Erythroblast (primary cell): Measurements from ENCODE around the gene ZG16B.

Experiments used
- DNase-seq, 2 experiments: peaks; one replicate each; lab custom pipeline; 2025; lab: John Stamatoyannopoulos, UW
- GATA1 ChIP-seq: IDR thresholded peaks from 2 replicates; pipeline ENCODE4 v1.6.1; 2011; ENCODE audit warnings: low read depth, mild to moderate bottlenecking, control low read depth, low read length, moderate library complexity
- POLR2A ChIP-seq: IDR thresholded peaks from 2 replicates; pipeline ENCODE4 v1.6.1; 2011; ENCODE audit warnings: mild to moderate bottlenecking, low read length

ZG16B gene, protein sequence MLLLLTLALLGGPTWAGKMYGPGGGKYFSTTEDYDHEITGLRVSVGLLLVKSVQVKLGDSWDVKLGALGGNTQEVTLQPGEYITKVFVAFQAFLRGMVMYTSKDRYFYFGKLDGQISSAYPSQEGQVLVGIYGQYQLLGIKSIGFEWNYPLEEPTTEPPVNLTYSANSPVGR

DNA sequence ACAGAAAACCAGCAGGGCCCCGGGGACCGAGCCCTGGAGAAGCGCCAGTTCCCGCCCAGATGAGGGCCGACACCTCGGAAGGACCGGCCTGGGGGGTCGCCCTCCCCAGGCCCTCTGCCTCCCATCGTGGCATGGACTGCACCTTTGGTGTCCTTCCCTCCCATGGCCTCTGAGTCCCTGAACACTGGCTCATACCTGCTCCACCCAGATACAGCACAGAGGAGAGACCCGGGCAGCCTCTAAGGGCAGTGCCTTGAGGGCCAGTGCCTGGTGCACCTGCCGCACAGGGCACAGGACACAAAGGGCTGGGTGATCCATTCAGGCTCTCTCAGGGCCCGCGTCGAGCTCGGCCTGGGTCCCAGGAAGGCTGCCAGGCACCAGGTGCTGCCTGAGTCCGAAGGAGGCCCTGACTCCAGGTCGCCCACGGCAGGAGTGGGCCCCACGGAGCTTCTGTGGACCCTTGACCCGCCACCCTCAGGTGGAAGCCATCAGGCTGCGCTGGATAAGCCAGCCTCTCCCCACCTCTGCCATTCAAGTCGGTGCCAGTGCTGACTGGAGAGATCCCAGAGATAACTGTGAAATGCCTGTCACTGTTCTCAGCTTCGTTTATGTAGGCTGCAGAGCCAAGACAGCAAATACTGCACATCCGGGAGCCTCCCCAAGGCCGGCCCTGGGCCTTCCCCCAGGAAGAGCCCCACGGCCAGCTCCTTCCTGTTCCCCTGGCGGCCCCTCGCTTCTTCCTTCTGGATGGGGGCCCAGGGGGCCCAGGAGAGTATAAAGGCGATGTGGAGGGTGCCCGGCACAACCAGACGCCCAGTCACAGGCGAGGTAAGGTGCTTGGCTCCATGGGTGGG lies at the start of gene ZG16B:
TSS of gene ZG16B (plus strand) at position 803 of the 854 bp plus-strand sequence. CDS start 139 bp downstream, outside the sequence.
- no peak for DNase-seq

DNA sequence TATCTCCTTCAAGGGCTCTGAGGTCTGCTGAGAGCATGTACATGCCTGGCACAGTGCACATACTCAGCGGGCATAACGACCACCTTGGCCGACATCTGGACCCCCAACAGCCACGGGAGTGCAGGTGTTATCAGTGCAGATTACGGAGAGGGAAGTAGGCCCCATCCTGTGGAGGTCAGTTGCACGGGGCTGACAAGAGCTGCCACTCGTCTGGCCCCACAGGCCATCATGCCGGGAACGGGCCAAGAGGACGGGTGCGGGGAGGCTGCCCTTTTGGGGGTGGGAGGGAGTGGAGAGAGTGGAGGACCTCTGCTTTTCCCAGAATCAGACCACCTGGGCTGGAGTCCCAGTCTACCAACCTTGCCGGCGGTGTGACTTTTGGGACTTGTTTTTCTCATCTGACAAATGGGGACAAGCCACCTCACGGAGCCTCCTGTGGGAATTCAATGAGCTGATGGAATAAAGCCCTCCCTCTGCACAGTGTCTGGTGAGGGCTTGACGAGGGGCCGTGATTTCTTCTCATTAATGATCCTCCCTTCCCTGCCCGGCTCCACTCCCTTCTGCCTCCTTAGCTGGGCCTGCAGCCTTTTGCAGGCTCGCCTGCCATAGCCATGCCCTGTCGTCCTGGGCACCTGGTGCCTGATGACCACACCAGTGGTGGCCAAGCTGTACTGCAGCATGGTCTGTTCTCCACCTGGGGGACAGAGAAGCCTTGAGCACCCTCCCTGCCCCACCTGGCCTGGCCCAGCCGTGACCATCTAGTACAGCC lies 47.3 kb upstream of the ZG16B start:
- TF ChIP-seq POLR2A (no peak), GATA1 (no peak)
- DNase-seq = no peak

More for the DNA sequence above, at the start of gene ZG16B:
- TF ChIP-seq POLR2A = no peak
- TF ChIP-seq GATA1 = no peak

DNA sequence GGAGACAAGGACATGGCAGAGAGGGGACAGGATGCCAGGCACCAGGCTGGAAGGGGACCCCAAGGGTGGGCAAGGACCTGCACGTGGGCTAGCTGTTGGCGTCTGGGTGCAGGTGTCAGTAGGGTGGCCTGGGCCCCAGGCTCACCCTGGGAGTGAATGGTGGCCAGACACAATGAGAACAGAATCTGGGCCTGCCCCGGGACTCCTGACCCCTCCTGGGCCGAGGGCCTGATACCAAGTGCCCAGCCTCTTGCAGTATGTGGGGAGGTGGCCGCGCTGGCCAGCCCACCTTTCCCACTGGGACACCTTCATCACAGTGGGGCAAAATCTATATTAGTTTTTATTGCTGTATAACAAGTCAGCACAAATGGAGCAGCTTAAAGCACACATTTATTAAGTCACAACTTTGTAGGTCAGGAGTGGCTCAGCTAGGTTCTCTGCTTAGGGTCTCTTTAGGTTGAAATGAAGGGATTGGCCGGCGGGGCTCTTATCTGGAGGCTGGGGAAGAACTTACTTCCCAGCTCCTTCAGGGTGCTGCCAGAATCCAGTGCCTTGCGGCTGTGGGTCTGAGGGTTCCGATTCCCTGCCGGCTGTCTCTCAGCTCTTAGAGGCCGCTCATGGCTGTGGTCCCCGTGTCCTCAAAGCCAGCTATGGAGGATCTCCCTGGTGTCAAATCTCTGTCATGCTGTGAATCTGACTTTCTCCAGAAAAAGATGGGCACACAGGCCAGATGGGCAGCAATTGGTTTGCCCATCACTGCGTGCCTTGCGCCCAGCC lies 46.3 kb upstream of the ZG16B start:
- DNase-seq = no peak
- no peak for TF ChIP-seq POLR2A
- TF ChIP-seq GATA1 = no peak

DNA sequence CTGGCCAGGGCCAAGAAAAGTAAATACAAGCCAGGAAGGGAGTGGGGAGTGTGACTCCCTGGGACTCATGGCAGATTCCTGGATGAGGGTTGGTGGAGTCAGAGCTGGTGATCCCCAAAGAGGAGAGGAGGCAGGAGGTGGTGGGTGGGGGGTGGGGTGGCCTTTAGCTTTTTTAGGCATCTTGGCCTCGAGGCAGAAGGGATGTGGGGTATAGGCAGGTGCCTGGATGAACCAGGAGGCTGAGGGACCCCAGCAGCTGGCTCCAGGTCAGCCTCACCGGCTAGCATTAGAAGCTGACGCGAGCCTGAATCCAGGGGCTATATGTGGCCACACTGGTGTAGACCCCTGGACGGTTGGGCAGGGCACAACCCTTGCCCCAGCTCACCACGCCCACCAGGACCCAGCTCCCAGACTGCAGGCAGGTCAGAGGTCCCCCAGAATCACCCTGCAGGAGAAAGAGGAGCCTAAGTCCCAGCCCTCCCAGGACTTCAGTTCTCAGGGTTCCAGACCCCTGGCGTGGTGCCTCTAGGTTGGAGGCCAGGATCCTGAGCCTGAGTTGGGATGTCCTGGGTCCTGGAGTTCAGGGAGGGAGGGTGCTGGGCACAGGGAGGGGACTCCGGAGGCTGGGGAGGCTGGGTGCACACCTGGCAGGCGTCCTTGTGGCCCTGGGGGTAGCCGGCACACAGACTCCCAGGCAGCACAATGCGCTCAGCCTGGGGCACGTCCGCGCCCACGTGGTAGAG lies 45.6 kb upstream of the ZG16B start:
- no peak for DNase-seq
- no peak for TF ChIP-seq GATA1
- no peak for TF ChIP-seq POLR2A

DNA sequence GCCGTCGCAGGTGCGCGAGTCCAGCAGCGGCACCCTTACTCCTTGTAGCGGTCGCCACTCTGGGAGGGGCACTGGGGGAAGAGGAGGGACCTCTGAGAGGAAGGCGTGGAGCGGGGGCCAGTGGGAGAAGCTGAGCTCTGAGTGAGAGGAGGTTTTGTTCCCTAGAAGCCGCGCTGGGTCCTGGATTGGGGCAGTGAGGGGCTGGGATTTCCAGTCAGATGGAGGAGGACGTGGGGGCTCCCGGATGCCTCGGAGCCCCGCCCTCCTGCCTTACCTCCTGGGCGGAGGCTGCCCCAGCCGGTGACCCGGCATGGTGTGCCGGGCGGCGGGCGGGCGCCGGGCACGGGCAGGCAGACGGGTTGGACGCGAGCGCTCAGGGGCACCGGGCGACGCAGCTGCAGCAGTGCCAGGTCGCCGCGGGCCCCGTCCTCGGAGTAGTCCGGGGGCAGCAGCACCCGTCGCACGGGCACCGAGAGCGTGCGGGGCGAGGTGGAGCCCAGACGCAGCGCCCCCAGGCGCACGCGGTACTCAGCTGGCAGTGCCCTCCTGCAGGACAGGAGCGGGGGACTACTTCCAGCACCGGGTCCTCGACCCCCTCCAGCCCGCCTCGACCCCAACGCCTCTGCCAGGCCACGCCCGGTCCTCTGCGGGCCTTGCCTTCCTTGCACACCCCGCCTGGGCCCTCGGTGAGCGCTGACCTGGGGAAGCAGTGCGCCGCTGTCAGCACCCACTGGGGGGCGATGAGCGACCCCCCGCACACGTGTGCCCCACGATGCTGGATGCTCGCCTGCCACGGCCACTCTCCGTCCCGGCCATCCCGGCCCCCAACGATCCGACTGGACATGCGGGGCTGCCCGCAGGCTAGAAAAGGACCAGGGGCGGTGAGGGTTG lies 44.8 kb upstream of the ZG16B start:
- TF ChIP-seq POLR2A (no peak), GATA1 (no peak)
- no peak for DNase-seq

DNA sequence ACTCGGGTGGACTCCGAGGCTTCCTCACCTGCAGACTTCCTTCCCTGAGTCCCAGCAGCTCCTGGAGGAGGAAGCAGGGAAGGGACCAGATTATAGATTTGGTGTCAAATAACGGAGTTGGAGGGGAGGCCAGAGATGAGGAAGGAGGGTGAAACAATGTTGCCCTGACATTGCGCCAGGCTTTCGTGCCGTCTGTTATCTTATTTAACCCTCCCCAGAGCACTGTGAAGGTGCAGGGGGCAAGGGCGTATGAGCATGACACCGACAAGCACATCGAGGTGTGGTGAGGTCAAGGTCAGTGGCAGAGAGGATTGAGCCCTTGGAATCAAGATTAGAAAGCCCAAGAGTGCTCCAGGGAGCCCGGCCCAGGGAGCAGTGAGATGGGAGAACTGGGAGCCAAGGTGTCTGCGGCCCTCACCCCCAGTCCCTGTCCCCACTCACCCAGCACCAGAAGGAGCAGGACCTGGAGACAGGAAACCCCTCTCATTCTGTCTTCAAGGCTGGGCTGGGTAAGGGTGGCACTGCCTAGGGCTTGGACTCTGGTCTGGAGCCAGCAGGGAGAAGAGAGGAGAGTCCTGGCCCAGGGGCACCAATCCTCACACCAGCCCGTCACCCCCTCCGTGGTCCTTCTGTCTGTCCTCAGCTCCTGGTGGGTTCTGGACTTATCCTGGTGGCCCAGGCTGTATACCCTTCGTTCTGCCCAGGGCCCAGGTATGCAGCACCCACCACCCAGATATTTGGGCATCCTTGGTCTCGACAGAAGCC lies 43.9 kb upstream of the ZG16B start:
- no peak for DNase-seq
- TF ChIP-seq GATA1 = no peak
- TF ChIP-seq POLR2A = no peak

DNA sequence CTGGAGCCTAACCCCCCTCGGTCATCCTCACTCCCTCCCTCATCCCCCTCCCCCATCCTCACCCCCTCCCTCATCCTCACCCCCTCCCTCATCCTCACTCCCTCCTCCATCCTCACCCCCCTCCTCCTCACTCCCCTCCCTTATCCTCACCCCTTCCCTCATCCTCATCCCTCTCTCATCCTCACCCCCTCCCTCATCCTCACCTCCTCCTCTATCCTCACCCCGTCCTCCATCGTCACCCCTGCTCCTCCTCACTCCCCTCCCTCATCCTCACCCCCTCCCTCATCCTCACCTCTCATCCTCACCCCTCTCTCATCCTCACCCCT lies 43.3 kb upstream of the ZG16B start:
- TF ChIP-seq POLR2A (no peak), GATA1 (no peak)
- no peak for DNase-seq

DNA sequence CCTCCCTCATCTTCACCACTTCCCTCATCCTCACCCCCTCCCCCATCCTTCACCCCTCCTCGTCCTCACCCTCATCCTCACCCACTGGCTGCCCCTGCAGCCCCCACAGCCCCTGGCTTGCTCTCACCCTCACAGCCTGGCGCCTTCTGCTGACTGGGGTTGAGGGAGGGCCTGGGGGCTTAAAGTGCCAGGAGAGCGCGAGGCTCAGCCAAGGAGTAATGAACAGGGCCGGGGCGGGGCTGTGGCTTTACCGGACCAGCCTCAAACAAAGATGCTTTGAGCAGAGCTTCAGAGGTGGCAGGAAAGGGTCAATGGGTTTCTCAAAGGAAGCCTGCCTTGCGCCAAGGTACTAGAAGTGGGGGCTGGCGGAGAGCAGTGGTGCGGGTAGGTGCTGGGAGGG lies 42.7 kb upstream of the ZG16B start, which contains the start of gene PRSS33:
TSS of gene PRSS33 (minus strand) at position 155 of the 400 bp plus-strand sequence. CDS start 1,013 bp downstream, outside the sequence.
- no peak for TF ChIP-seq GATA1
- no peak for TF ChIP-seq POLR2A
- DNase-seq = no peak

DNA sequence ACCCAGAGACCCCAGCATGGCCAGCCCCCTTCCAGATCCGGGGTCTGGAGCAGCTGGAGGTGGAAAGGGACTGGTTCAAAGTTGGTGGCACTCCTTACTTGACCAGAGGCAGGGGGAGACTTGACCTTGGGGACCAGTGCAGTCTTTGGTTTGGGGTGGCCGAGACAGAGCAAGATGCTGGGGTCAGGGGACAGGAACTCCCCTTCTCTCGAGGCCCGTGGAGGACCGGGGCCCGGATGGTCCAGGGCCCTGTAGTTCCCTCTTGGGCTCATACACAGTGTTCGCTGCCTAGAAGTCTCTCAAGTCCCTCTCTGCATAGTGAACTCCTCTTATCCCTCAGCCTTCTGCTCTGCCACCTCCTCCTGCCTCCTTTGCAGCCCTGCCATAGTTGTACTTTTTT lies 42.1 kb upstream of the ZG16B start:
- no peak for DNase-seq
- no peak for TF ChIP-seq GATA1
- TF ChIP-seq POLR2A = no peak

DNA sequence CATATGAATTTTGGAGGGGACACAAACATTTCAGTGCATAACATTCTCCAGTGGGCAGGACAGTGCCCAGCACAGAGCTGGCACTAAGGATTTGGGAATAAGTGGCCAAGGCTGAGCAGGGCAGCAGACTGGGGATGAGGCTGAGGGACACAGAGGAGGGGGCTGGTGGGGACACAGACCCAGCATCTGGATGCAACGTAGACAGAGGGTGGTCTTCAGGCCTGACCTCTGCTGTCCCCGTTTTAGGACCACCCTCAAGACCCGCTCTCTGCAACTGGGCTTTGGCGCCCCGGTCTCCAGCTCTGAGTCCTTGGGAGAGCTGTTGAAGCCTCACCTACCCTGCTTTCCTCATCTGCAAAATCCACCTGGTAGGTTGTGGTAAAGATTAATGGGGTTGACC lies 39.5 kb upstream of the ZG16B start:
- TF ChIP-seq GATA1 (no peak), POLR2A (no peak)
- no peak for DNase-seq

DNA sequence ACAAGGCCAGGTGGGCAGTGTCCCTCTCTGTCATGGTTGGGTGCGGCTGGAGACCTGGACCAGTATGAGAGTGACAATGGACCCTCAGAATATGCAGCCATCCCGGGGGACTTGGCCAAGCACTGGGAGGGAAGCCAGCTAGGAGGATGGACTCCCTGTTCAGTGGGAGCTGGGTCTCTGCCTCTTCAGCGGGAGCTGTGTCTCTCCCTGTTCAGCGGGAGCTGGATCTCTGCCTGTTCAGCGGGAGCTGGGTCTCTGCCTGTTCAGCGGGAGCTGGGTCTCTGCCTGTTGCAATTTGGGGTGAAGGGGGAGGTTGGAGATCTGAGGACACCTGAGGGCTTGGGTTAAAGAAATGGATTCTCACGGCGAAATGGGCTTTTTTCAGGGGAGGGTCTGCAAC lies 38.9 kb upstream of the ZG16B start:
- no peak for DNase-seq
- TF ChIP-seq GATA1 (no peak), POLR2A (no peak)
